ENCODE measurements around the gene TBC1D12.

DNA sequence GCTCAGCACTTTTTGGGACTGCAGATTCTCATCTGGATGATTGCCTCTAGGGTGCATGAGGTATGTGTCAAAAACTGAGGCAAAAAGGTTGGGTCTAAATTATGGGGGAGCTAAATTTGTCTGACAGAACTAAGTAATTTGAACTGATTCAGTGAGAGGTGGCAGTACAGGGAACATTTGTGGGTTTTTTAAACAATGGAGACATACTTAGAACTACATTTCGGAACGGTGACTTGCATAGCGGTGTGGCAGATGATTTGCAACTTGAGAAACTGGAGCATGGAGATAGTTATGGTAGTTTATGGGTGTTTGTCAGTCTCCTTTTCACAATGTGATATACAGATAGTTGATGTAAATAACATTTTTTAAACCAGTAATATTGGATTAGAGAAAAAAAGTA lies 14.6 kb downstream of the TBC1D12 start:
- TF ChIP-seq REST (IDR thresholded peaks at IDR 0.05; ENCODE audit: insufficient read depth in 1 of 2, low read depth in 2 of 2, low read length in 2 of 2) (no peak), POLR2AphosphoS5 (IDR thresholded peaks at IDR 0.05; ENCODE audit: low read depth, low read length) (no peak), SIN3A (IDR thresholded peaks at IDR 0.05; ENCODE audit: borderline replicate concordance, insufficient read depth, low read length) (no peak)

Measured in PFSK-1 (cell line).